Measurements from ENCODE around the gene PEX1. TPM values are rescaled to one million over a fixed set of nuclear protein-coding genes. Genes with fewer than 3 reads are reported as not detected.
A peak's percentile ranks its signal among the peaks of the same experiment; 100 is the strongest.
"Not testable (repeated sequence)": the region's sequence is repeated elsewhere in the genome, so short reads cannot be mapped to it uniquely, and the experiment has no call there.

Gene PEX1
- total RNA-seq, 1 experiment from 2014 or later, result 4.3 TPM

DNA sequence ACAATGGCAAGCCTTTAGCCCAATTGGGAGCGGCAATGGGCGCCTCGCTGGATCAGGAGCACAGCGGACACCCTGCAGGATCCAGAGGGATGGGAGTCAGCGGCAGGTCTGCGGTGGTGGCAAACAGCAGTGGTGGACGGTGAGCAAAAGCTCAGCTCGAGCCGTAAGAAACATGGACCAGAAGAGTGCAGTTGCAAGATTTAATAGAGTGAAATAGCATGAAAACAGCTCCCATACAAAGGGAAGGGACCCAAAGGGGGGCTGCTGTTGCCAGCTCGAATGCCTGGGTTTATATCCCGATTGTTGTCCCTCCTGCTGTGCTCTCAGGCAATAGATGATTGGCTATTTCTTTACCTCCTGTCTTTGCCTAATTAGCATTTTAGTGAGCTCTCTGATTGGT lies 50.6 kb downstream of the PEX1 start, which contains the start of gene ERVW-1:
ERVW-1 (minus strand) TSS at position 266 of the 400 bp plus-strand sequence. CDS start 7,565 bp downstream, outside the sequence.
- H3K36me3 ChIP-seq, H3K4me3 ChIP-seq, H3K9me3 ChIP-seq, DNase-seq, H3K27me3 ChIP-seq: not testable (repeated sequence)

DNA sequence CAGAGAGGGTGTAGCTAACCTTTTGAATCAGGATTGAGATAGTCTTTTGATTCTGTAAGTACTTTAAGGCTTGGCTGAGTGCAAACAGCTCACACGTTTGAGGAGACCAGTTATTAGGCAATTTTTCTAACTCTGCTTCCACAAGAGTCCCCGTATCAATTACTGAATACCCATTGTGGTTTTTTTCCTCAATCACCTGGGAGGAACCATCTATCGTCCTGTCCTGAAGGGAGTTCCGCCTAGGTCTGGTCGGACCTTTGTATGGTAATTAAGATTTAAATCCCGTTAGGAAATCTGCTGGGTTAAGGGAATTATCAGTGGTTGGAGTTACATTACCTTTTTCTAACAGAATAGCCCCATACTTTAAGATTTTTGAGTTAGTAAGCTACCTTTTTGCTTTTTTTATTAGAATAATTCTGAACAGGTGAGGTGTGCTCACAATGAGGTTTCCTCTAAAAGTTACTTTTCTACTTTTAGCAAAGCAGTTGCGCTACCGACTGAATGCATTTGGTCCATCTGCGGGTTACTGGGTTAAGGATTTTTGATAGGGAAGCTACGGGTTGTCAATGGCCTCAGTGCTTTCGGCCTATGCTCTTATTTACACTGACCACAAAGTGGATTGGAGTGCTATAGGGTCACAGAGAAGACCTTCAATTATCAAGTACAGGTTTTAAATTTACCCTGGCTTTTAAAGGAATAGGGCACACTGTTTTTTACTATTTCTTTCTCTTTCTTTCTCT lies 52.3 kb downstream of the PEX1 start:
- not testable (repeated sequence) for H3K36me3 ChIP-seq, DNase-seq, H3K9me3 ChIP-seq

DNA sequence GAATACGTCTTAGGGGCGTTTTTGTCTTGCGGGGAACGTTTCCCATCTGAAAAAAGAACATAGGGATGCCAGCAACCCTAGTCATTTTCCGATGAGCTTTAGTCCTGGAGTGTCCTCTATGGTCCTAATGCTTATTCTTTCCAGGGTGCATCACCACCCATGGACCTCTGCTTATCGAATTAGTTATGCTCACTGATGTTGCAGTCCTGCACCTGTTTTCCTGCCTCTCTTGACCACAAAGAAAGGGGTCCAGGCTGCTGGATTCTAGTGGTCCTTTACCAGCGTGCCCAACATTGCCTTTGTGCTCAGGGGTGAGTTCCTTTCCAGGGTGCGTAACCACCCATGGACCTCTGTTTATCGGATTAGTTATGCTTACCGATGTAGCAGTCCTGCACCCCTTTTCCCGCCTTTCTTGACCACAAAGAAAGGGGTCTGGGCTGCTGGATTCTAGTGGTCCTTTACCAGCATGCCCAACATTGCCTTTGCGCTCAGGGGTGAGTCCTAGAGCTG lies 53.0 kb downstream of the PEX1 start:
- H3K4me3 ChIP-seq, DNase-seq, H3K36me3 ChIP-seq, H3K9me3 ChIP-seq, H3K27me3 ChIP-seq: not testable (repeated sequence)

More for the DNA sequence above, 52.3 kb downstream of the PEX1 start:
- not testable (repeated sequence) for H3K27me3 ChIP-seq, H3K4me3 ChIP-seq

DNA sequence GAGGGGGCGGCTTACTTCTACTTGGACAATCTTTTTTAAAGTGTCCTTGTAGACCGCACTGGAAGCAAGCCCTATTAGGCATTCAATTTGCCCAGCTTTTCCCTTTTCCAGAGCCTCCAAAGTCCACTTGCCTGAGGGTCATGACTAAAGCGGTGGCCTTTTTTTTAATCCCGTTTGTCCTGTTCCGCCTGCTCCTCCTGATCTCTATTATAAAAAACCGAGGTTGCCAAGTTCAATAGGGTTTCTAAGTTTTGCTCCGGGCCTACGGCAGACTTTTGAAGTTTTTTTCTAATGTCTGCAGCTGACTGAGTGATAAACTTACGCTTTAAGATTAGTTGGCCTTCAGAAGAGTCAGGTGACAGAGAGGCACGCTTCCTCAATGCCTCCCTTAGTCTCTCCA lies 54.3 kb downstream of the PEX1 start:
- H3K36me3 ChIP-seq, H3K9me3 ChIP-seq, H3K27me3 ChIP-seq, DNase-seq, H3K4me3 ChIP-seq: not testable (repeated sequence)

DNA sequence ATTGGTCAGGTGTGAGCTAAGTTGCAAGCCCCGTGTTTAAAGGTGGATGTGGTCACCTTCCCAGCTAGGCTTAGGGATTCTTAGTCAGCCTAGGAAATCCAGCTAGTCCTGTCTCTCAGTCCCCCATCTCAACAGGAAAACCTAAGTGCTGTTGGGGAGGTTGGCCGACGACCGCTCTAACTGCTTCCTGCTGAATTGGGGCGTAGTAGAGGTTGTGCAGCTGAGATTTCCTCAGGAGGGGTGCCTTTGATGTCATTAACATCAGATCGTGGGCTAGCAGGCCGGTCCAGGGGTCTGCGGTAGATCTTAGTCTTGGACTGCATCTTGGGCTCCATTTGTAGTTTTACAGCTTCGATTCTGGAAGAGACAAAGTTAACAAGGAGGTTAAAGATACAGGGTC lies 59.7 kb downstream of the PEX1 start:
- not testable (repeated sequence) for H3K4me3 ChIP-seq, H3K36me3 ChIP-seq, H3K9me3 ChIP-seq, H3K27me3 ChIP-seq, DNase-seq

DNA sequence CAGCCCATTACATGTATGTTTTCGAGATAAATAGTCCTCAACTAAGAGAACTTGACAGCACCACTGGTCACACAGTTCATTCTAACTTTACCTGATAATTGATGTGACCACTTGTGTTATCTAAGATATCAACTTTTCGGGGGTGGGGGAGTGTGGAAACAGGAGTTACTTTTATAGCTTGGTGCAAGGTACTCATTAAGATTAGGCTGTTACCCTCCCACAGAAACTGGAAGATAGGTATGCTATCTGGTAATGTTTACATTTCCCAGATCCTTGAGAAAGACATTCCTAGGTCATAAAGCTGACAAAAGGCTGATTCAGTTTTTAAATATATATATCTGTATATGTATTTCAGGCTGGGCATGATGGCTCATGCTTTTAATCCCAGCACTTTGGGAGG lies 61.6 kb downstream of the PEX1 start:
- H3K9me3 ChIP-seq, result no peaks in the 10 kb centered on the region
- no peaks in the 10 kb centered on the region for H3K36me3 ChIP-seq
- H3K4me3 ChIP-seq, result no peak overlapping the region
- H3K27me3 ChIP-seq, result no peaks in the 10 kb centered on the region
- no peak for DNase-seq

DNA sequence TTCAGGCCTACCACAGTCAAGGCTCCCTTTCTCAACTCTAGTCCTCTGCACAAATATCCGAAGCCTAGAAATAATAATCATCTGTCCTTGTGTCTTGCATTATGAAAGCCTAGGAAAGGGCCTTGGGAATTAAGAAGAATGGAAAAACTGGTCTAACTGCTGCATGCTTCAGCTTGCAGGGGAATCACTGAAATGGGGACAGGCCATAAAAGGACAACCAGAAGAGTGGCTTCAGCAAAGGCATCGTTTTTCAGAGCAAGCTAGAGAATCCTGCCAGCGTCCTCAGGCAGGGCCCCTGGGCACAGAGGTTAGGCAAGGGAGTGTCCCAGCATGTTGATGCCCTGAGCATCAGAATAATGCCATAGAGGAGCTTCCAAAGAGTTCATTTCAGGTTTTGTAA lies 63.8 kb downstream of the PEX1 start:
- H3K9me3 ChIP-seq, result no peaks in the 10 kb centered on the region
- no peaks in the 10 kb centered on the region for H3K27me3 ChIP-seq
- no peak overlapping the region for H3K4me3 ChIP-seq
- no peak for DNase-seq
- H3K36me3 ChIP-seq, result no peaks in the 10 kb centered on the region

DNA sequence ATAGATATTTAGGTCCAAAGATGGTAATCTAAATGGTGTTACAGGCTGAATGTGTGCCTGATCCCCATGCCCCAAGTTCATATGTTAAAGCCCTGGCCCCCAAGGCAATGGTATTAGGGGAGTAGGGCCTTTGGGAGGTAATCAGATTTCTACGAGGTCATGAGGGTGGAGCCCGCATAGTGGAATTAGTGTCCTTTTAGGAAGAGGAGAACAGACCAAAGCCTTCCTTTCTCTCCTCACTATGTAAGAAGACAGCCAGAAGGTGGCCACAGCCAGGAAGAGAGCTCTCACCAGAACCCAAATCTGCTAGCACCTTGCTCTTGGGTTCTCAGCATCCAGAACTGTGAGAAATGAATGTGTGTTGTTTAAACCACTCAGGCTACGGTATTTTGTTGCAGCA lies 65.8 kb downstream of the PEX1 start:
- Histone ChIP-seq H3K9me3 (no peaks in the 10 kb centered on the region), H3K36me3 (no peaks in the 10 kb centered on the region), H3K27me3 (no peaks in the 10 kb centered on the region), H3K4me3 (no peak overlapping the region)
- DNase-seq, result no peak

DNA sequence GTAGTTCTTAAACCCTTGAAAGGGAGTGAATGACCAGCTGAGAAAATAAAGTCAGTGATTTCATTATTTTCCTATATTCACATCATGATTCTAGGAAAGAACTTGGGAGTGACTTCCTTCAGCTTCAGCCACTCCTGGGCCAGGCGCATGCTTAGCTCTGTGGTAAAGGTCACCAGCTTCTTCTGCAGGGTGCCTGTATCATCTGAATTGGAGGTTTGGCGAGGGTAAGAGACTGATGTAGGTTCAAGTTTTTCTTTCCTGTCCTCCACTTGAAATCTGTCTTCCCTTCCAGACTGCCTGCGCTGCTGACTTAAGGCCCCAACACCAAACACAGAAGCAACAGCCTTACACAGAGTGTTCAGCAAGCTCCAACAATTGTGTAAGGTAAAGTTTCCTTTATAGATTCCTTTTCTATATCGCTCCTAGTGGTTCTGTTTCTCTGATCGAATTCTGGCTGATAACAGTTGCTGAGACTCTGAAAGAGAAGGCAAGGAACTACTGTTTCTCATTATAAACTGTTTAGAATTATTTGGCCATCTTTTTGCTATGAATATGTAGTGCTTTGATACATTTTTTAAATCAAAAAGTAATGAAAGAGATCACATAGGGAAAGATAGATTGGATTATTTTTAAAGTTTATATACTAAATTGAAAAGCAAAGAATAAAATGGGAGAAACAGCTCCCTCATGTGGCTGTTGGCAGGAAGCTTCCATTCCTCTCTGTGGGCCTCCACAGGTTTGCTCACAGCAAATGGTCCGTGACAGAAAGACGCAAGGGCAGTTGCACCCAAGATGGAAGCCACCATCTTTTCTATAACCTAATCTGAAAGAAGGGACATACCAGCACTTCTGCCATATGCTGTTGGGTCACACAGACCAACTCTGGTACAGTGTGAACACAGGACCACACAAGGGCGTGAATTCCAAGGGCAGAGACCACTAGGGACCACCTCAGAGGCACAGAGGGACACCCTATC lies 67.0 kb downstream of the PEX1 start:
- H3K4me3 ChIP-seq, result no peak overlapping the region

DNA sequence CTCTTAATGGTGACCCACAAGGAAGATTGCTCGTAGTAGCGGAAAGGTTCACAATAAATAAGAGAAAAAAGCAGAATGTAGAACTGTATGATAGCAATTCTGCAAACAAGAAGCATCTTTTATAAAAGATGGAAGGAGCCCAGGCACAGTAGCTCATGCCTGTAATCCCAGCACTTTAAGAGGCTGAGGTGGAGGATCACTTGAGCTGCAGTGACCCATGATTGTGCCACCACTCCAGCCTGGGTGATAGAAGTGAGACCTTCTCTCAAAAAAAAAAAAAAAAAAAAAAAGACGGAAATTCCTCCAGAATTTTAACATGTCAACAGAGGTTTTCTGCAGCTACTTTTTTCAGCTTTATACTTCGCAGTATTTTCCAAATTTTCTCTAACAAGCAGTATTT lies 67.8 kb downstream of the PEX1 start:
- peaks cover 4% of the 10 kb centered on the region for H3K36me3 ChIP-seq
- H3K27me3 ChIP-seq, result no peaks in the 10 kb centered on the region
- no peak overlapping the region for H3K4me3 ChIP-seq
- no peaks in the 10 kb centered on the region for H3K9me3 ChIP-seq
- DNase-seq, result no peak

More for the DNA sequence above, 67.0 kb downstream of the PEX1 start:
- no peak for DNase-seq
- no peaks in the 10 kb centered on the region for H3K27me3 ChIP-seq
- H3K36me3 ChIP-seq, result no peaks in the 10 kb centered on the region; the same call in none of the 2 replicates
- no peaks in the 10 kb centered on the region for H3K9me3 ChIP-seq

DNA sequence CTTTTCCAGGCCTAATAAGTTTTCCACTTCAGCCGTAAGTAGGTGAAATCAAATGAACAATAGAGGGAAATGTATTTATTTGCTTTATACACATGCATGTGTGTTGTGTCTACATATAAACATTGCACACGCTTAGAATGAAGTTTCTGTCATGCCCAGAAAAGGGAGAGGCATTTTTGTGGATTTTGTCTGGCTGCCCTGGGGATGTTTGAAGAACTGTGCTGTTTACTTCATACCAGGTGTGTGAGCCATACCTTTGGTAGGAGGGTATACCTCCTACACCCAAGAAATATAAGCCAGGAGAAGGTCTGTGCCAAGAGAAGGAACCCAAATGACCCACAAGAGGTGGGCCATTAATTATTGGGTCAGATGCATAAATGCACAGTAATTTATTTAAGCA lies 68.2 kb downstream of the PEX1 start:
- no peak for DNase-seq
- H3K4me3 ChIP-seq, result no peak overlapping the region
- H3K27me3 ChIP-seq, result no peaks in the 10 kb centered on the region
- H3K9me3 ChIP-seq, result no peaks in the 10 kb centered on the region
- H3K36me3 ChIP-seq, result peaks cover 8% of the 10 kb centered on the region

DNA sequence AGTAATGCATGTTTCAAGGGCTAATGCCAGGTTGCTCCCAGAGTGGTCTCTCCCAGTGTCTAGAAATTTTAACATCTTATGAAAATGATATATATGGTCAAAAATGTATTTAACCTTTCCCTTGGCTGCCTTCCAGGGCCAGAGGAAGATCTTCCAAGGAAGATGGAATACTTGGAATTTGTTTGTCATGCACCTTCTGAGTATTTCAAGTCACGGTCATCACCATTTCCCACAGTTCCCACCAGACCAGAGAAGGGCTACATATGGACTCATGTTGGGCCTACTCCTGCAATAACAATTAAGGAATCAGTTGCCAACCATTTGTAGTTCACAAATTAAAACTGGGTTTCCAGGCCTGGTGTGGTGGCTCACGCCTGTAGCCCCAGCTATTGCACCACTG lies 72.1 kb downstream of the PEX1 start:
- Histone ChIP-seq H3K27me3 (no peaks in the 10 kb centered on the region), H3K4me3 (no peak overlapping the region), H3K9me3 (no peaks in the 10 kb centered on the region), H3K36me3 (peaks cover 27% of the 10 kb centered on the region)
- no peak for DNase-seq

DNA sequence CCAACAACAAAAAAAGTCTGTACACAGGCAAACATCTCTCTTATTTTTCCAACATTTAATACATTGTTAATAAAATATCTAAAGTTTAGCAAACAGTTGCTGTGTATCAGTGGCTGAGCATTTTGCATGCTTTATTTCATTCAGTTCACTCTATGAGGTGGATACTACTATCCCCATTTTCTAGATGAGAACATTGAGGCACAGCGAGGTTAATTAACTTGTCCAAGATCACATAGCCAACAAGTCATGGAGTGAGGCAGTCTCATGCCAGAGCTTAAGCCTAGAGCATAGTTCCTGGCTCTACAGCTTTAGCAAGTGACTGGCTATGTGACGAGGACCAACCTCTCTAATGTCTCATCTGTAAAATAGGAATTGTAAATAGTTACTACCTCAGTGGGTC lies 76.7 kb downstream of the PEX1 start:
- Histone ChIP-seq H3K36me3 (peaks cover 41% of the 10 kb centered on the region), H3K27me3 (no peaks in the 10 kb centered on the region), H3K9me3 (no peaks in the 10 kb centered on the region), H3K4me3 (no peak overlapping the region)
- DNase-seq, result no peak

DNA sequence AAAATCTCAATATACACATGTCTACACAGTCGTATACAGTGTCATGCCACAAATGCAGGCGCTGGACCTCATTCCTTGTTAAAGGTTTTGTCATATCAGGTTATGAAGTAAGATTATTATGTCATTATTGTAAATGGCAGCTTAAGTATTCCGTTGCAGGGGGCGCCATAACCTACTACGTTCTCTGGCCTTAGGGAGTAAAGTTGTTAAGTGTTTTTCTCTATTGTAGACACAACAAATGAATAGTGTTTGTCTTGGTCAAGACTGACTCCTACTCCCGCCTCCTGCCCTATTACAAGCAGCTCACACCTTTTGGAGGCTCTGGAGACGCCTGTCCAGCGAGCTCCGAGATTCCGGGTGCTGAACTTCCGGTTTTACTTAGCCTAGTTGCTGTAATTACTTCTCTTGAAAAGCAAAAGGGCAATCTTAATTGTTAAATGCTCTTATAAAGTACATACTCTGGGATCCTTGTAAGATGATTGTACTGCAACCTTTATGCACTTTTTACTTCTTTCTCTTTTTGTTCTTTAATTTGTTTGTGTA lies 80.0 kb downstream of the PEX1 start:
- peak; percentile 17 for DNase-seq
- H3K9me3 ChIP-seq, result no peaks in the 10 kb centered on the region
- peak overlapping the region; percentile 91 for H3K4me3 ChIP-seq
- no peaks in the 10 kb centered on the region for H3K27me3 ChIP-seq
- H3K36me3 ChIP-seq, result peaks cover 28% of the 10 kb centered on the region

DNA sequence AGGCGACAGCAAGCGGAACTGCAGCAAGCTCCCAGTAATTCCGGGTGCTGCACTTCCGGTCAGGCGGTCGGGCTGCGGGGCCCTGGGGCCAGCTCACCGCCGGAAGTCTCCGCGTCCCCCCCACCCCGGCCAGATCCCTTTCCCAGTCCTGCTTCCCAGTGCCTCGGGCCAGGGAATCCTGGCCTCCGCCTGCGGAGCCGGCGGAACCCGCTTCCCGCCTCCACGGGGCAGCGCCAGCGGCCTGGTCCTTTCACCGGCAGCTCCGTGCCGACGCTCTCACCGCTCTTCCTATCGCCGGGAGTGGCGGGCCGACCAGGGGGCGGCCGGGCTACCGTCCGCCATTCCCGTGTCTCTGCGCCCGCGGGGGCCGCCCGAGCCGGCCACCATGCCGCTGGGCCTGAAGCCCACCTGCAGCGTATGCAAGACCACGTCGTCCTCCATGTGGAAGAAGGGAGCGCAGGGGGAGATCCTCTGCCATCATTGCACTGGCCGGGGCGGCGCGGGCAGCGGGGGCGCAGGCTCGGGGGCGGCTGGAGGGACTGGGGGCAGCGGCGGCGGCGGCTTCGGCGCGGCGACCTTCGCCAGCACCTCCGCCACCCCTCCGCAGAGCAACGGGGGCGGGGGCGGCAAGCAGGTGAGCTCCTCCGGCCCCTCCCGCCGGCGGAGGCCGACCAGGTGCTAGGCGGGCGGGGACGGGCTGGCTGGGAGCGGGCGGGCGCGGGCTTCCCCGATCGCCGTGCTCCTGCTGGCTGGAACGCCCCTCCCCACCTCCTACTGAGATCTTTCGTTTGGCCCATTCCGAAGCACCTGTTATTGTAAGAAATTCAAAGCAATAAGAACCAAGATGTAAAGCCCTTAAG lies 80.7 kb downstream of the PEX1 start, which contains the start of gene GATAD1:
GATAD1 (plus strand) TSS at position 138 of the 860 bp plus-strand sequence; CDS start at position 386, 248 bp downstream.
- Histone ChIP-seq H3K36me3 (peaks cover 21% of the 10 kb centered on the region), H3K4me3 (peak within 1 kb of the TSS; percentile 91), H3K27me3 (no peaks in the 10 kb centered on the region), H3K9me3 (no peaks in the 10 kb centered on the region)
- peak; percentile 91 for DNase-seq

DNA sequence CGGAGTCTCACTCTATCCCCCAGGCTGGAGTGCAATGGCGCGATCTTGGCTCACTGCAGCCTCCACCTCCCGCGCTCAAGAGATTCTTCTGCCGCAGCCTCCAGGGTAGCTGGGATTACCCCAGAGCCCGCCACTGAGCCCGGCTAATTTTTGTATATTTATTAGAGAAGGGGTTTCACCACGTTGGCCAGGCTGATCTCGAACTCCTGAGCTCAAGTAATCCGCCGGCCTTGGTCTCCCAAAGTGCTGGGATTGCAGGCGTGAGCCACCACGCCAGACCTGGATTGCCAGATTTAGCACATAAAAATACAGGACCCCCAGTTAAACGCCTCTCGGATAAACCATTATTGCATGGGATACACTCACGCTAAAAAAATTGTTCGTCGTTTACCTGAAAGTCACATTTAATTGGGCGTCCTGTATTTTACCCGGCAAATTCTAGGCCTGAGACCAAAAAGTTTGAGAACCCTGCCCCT lies 81.4 kb downstream of the PEX1 start:
- Histone ChIP-seq H3K36me3 (peaks cover 17% of the 10 kb centered on the region), H3K9me3 (no peaks in the 10 kb centered on the region), H3K4me3 (peak overlapping the region; percentile 91), H3K27me3 (no peaks in the 10 kb centered on the region)
- no peak for DNase-seq

Measured in MG63 (cell line).